Esophagus (tissue), 2 donors: ENCODE data around the gene UBE2F. TPM values are rescaled to one million over a fixed set of nuclear protein-coding genes. Genes with fewer than 3 reads are reported as not detected.
"Not testable (repeated sequence)": the region's sequence is repeated elsewhere in the genome, so short reads cannot be mapped to it uniquely, and the experiment has no call there.

Experiments
- H3K27ac ChIP-seq, 2 donors: one replicate each; pipeline ENCODE4 v1.5.1; 2013; ENCODE audit warnings: low read depth in 2 of 2, mild to moderate bottlenecking in 2 of 2, inconsistent platforms in 1 of 2, low read length in 1 of 2, moderate library complexity in 1 of 2
- H3K27me3 ChIP-seq, 2 donors: one replicate each; pipeline ENCODE4 v1.6.1; 2013; ENCODE audit warnings: low read length in 2 of 2, control low read depth in 1 of 2, mild to moderate bottlenecking in 1 of 2; ENCODE audit not compliant: insufficient read depth in 2 of 2, control insufficient read depth in 1 of 2
- H3K36me3 ChIP-seq, 2 donors: one replicate each; pipeline ENCODE4 v1.6.1; 2013; ENCODE audit warnings: low read length in 1 of 2; ENCODE audit not compliant: control insufficient read depth in 2 of 2, insufficient read depth in 2 of 2
- H3K4me1 ChIP-seq, 2 donors: one replicate each; pipeline ENCODE4 v1.6.1; 2013; ENCODE audit warnings: low read length in 1 of 2; ENCODE audit not compliant: control insufficient read depth in 2 of 2, insufficient read depth in 2 of 2
- H3K4me3 ChIP-seq, 2 donors: one replicate each; pipeline ENCODE4 v1.5.1; 2013; ENCODE audit warnings: low read length in 2 of 2, mild to moderate bottlenecking in 2 of 2, low read depth in 1 of 2, moderate library complexity in 1 of 2
- H3K9me3 ChIP-seq, 2 donors: one replicate each; pipeline ENCODE4 v1.6.1; 2013; ENCODE audit warnings: mild to moderate bottlenecking in 2 of 2, low read depth in 1 of 2, low read length in 1 of 2, moderate library complexity in 1 of 2; ENCODE audit not compliant: control insufficient read depth in 2 of 2, insufficient read depth in 1 of 2
- WGBS, 2 donors: extraction: QIAGEN DNeasy Blood & Tissue Kit; methylation state at CpG; one replicate each; pipeline ENCODE4 v1.1.7; 2013; 5-methylcytosine and 5-hydroxymethylcytosine counted together
- polyA plus RNA-seq, 2 donors: library from polyadenylated mRNA; stranded (reverse); fragments of 200-250 nt; gene quantifications; one replicate each; pipeline ENCODE4 v1.2.3, GENCODE V29; 2013
- donor health status: healthy with polysubstance abuse.
- donor health status: Bipolar disorder and iron deficiency.

The UBE2F gene
- polyA plus RNA-seq, 2 donors: 45.5 to 52.3 TPM

DNA sequence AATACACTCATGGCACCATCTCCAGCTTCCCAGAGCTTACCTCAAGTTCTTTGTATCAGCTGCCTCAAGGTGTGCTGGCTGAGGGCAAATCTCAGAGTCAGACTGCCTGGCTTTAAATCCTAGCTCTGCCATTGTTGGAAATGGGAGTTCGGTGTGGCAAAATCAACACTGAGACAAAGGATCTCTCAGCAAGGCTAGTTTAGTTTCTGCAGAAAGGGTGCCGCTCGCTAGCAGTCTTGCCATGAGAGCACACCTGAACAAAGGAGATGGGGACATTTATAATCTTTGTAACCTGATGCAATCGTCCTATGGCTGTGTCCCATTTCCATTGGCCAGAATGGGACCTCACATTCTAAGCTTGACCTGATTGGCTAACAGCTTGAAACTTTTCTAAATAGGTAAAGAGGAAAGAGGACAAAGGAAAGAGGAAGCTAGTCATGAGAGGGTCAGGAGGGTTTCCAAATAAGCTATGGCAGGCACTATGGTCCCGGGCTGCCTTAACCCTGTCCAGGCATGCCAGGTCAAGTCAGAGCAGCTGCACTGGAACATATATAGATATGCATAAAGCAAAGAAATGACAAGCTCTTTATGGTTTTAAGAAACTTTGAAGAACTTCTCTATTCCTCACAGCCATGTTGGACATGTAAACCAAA lies 4.3 kb upstream of the UBE2F start:
- H3K4me3 ChIP-seq: no peak overlapping the region
- H3K36me3 ChIP-seq: no peaks in the 10 kb centered on the region
- no peaks in the 10 kb centered on the region for H3K27me3 ChIP-seq
- WGBS, 2 donors: 79 to 81% methylated on average over 5 of the region's 5 CpGs
- H3K9me3 ChIP-seq: peaks cover 4 to 7% of the 10 kb centered on the region in 2 donors
- H3K4me1 ChIP-seq: peaks cover 0 to 2% of the 10 kb centered on the region in 2 donors
- no peak overlapping the region for H3K27ac ChIP-seq

DNA sequence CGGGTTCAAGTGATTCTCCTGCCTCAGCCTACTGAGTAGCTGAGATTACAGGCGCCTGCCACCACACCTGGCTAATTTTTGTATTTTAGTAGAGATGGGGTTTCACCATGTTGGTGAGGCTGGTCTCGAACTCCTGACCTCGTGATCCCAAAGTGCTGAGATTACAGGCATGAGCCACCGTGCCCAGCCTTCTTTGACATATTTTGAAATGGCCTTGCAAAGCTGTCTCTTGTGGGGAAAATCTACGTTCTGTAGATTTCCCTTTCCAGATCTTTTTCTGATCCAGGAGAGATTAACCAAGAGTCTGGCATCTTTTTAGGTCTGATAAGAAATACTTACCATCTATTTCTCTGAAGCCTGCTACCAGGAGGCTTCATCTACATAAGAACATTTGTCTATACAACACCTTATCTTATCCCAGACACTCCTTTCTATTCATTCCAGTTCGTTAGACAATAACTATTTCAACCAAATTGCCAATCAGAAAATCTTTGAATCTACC lies 3.3 kb upstream of the UBE2F start:
- H3K9me3 ChIP-seq, H3K36me3 ChIP-seq, H3K27me3 ChIP-seq, H3K4me3 ChIP-seq, H3K27ac ChIP-seq: not testable (repeated sequence)
- H3K4me1 ChIP-seq: peaks cover 0 to 11% of the 10 kb centered on the region in 2 donors
- 84 to 86% methylated on average over 7 of the region's 7 CpGs for whole genome bisulfite sequencing, 2 donors

DNA sequence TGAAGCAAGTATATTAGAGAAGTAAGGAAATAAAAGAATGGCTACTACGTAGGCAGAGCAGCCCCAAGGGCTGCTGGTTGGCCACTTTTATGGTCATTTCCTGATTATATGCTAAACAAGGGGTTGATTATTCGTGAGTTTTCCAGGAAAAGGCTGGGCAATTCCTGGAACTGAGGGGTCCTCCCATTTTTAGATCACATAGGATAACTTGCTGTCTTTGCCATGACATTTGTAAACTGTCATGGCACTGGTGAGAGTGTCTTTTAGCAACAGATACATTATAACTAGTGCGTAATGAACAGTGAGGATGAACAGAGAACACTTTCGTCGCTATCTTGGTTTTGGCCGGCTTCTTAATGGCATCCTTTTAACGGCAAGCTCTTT lies 2.6 kb upstream of the UBE2F start:
- no peak overlapping the region for H3K27ac ChIP-seq
- peaks cover 0 to 14% of the 10 kb centered on the region in 2 donors for H3K4me1 ChIP-seq
- 79 to 86% methylated on average over 7 of the region's 7 CpGs for WGBS, 2 donors
- H3K36me3 ChIP-seq: no peaks in the 10 kb centered on the region
- no peak overlapping the region for H3K4me3 ChIP-seq
- H3K27me3 ChIP-seq: no peaks in the 10 kb centered on the region
- peaks cover 4 to 8% of the 10 kb centered on the region in 2 donors for H3K9me3 ChIP-seq

DNA sequence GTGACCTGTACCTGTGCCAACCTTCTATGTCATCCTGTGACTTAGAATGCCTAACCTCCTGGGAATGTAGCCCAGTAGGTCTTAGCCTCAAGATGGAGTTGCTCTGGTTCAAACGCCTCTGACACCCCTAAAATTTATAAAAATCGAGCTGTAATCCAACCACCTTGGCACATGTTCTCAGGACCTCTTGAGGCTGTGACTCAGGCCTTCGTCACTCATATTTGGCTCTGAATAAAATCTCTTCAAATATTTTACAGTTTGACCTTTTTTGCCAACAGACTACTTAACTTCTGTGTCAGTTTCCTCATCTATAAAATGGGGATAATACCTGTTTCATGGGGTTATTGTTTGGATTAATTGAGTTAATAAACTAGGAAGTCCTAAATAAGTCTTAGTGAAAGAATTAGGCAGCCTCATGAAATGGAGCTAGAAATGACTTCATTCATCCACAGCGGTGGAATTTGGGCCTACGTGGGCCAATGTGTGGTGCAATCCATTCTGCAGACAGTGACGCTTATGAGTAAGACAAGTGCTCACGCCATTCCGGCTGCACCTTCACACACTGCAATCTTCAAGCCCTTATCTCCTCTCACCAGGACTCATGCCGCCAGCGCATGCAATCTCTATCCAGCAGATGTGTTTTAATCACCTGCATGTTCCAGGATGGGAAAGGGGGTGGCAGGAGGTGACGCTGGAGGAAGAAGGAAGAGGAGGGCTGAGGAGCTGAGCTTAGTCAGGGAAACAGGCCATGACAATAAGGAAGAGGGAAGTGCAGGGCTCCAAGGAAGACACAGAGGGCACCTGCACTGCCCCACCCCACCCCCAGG lies 2.0 kb upstream of the UBE2F start:
- peaks cover 4 to 8% of the 10 kb centered on the region in 2 donors for H3K9me3 ChIP-seq
- no peaks in the 10 kb centered on the region for H3K36me3 ChIP-seq
- H3K27ac ChIP-seq: peak overlapping the region in 1 of 2 donors; percentile 47
- H3K4me3 ChIP-seq: no peak overlapping the region
- WGBS, 2 donors: 78 to 85% methylated on average over 11 of the region's 11 CpGs
- peaks cover 4 to 17% of the 10 kb centered on the region in 2 donors for H3K4me1 ChIP-seq
- H3K27me3 ChIP-seq: no peaks in the 10 kb centered on the region

DNA sequence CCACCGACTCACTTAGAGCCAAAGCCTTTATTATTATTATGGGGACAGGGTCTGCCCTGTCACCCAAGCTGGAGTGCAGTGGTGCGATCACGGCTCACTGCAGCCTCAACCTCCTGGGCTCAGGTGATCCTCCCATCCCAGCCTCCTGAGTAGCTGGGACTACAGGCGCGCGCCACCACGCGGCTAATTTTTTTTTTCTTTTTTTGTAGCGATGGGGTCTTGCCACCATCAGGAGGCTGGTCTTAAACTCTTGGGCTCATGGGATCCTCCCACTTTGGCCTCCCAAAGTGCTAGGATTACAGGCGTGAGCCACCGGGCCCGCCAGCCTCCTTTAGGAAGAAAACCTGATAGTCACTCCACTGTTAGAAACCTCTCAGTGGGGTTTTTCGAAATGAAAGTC lies 970 bp upstream of the UBE2F start:
- H3K27me3 ChIP-seq, H3K9me3 ChIP-seq, H3K27ac ChIP-seq, H3K36me3 ChIP-seq: not testable (repeated sequence)
- Histone ChIP-seq H3K4me1 (peaks cover 4 to 17% of the 10 kb centered on the region in 2 donors), H3K4me3 (peak overlapping the region in 1 of 2 donors; percentile 79)
- WGBS, 2 donors: 79 to 86% methylated on average over 13 of the region's 13 CpGs

DNA sequence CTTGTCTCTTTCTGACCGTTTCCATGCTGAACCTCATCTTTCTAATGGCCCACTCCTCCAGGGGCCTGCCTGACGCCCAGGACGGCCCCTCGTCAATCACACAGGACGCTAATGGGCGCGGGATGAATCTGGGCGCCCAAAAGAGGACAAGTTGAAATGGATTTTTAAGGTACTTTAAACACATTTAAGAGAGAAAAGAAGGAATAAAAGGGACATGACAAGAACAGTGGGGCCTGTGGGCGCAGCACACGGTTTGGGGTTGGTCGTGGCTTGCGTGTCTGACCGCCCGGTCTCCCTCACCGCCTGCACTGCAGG lies 607 bp upstream of the UBE2F start:
- peak overlapping the region; percentile 32 to 65 for H3K27ac ChIP-seq
- H3K27me3 ChIP-seq: no peaks in the 10 kb centered on the region
- H3K9me3 ChIP-seq: peaks cover 4 to 8% of the 10 kb centered on the region in 2 donors
- 5 to 8% methylated on average over 10 to 15 of the region's 15 CpGs for WGBS, 2 donors
- H3K4me1 ChIP-seq: peaks cover 4 to 17% of the 10 kb centered on the region in 2 donors
- H3K4me3 ChIP-seq: peak overlapping the region; percentile 74 to 79
- no peaks in the 10 kb centered on the region for H3K36me3 ChIP-seq

DNA sequence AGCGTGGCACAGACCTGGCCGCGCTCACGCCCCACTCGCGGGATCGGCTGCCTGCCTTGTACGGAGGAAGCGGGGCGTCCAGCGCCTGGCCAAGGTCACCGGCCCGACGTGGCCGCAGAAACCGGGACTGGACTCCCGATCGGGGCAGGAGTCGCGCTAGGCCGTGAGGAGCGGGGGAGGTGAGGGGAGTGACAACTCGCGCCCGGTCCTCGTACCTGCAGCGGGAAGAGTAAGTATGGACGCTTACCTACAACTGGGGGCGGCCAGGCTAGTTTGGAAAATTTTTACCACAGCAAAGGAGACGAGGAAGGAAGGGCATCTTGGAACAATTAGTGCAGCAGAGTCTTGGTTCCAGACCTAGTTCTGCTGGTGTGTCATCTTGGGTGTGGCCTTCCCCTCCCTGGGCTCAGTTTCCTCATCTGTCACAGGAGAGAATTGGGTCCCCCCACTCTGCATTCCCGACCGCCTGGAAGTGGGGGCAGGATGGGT lies 693 bp downstream of the UBE2F start:
- Histone ChIP-seq H3K27me3 (no peaks in the 10 kb centered on the region), H3K27ac (peak overlapping the region; percentile 66 to 90), H3K4me1 (peaks cover 4 to 17% of the 10 kb centered on the region in 2 donors), H3K4me3 (peak overlapping the region; percentile 74 to 79), H3K36me3 (no peaks in the 10 kb centered on the region), H3K9me3 (peaks cover 0 to 2% of the 10 kb centered on the region in 2 donors)
- 1% methylated on average over 31 to 32 of the region's 32 CpGs for WGBS, 2 donors

DNA sequence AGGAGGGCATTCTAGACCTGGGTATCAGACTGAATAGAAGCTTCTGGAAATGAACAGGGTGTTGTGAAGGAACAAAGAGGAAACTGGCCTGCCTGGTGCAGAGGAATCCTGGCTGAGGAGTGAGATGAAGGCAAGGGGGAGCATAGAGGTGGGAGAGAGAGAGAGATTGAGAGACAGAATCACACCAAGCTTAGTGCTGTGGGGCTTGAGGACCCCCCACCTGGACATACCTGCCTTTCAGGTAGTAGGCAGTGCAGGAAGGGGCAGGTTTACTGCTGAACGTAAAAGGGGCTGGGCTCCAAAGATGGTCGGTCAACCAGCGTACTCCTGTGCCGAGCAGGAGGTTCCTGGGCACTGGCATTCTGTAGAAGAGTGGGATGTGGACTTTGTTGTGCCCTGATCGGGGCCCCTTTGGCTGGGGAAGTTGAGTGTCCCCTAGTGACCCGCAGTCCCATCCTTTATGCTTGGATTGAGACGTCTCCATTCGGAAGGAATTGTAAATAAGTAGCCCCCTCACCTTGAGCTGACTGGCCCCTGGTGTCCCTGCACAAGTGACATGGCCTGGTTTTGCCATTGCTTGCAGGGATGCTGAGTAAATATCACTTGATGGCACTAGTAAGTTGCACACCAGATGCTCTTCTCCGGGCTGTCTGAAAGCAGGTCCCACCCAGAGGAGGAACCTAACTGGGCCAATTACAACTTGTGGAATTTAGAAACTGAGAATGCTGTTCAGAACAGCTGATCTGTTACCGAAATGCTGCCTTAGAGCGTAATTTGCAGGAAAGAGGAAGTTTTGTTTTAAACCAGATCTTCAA lies 1.4 kb downstream of the UBE2F start:
- Histone ChIP-seq H3K9me3 (peaks cover 0 to 2% of the 10 kb centered on the region in 2 donors), H3K4me3 (peak overlapping the region; percentile 74 to 79), H3K4me1 (peaks cover 4 to 17% of the 10 kb centered on the region in 2 donors), H3K36me3 (no peaks in the 10 kb centered on the region), H3K27ac (peak overlapping the region; percentile 66 to 90), H3K27me3 (no peaks in the 10 kb centered on the region)
- 32% methylated on average over 11 of the region's 11 CpGs for WGBS, 2 donors

DNA sequence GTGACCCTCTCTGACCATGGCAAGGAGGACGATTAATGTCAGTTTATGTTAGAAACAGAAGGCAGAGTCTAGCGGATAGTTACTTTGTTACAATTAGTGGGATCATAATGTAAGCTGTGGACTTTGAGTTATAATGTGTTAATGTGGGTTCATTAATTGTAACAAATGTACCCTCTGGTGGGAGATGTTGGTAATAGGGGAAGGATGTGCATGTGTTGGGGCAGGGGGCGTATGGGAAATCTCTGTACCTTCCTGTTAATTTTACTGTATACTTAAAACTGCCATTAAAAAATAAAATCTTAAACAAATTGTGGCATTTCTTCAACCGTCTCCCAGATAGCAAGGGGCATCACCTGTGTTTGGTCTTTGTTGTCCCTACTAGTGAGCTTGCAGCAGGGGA lies 4.8 kb downstream of the UBE2F start:
- Histone ChIP-seq H3K27me3 (no peaks in the 10 kb centered on the region), H3K4me1 (peaks cover 4 to 15% of the 10 kb centered on the region in 2 donors), H3K4me3 (no peak overlapping the region), H3K9me3 (peaks cover 0 to 2% of the 10 kb centered on the region in 2 donors), H3K36me3 (no peaks in the 10 kb centered on the region), H3K27ac (no peak overlapping the region)
- WGBS, 2 donors: 62 to 75% methylated on average over 4 of the region's 4 CpGs
